WTC11 (cell line): ENCODE data around the gene CFAP74. TPM values are rescaled to one million over a fixed set of nuclear protein-coding genes. Genes with fewer than 3 reads are reported as not detected.

Source experiments
- ATAC-seq: fragments of 200-7000 bp; cut with Tn5 transposase; 2 replicates; pipeline ENCODE4 v1.10.0; 2021; ENCODE audit warnings: mild to moderate bottlenecking, moderate library complexity
- CTCF ChIA-PET: fragments of 300-600 bp; sonication (Branson Sonifier 250); formaldehyde crosslinking; loops from one replicate; lab custom pipeline; 2021; ENCODE audit warnings: antibody characterized with exemption; lab: Charles Lee
- POLR2A ChIA-PET: fragments of 350-600 bp; sonication (Branson Sonifier 250); formaldehyde crosslinking; loops from one replicate; lab custom pipeline; 2021; ENCODE audit warnings: antibody characterized with exemption; lab: Charles Lee
- DNase-seq: peaks from one replicate; pipeline ENCODE4 v3.0.0; 2021; ENCODE audit warnings: low spot score
- H3K27ac Mint-ChIP-seq: 2 replicates; pipeline ENCODE4 v1.8.0; 2021; ENCODE audit warnings: mixed read lengths
- H3K27me3 Mint-ChIP-seq: 2 replicates; pipeline ENCODE4 v1.8.0; 2021; ENCODE audit warnings: low read depth, mild to moderate bottlenecking, moderate library complexity, mixed read lengths
- H3K36me3 Mint-ChIP-seq: 2 replicates; pipeline ENCODE4 v1.8.0; 2021; ENCODE audit warnings: mixed read lengths
- H3K4me1 Mint-ChIP-seq: 2 replicates; pipeline ENCODE4 v1.8.0; 2022; ENCODE audit warnings: mixed read lengths
- H3K4me3 Mint-ChIP-seq: 2 replicates; pipeline ENCODE4 v1.8.0; 2021; ENCODE audit warnings: mild to moderate bottlenecking, moderate library complexity, mixed read lengths
- H3K9me3 Mint-ChIP-seq: 2 replicates; pipeline ENCODE4 v1.8.0; 2021; ENCODE audit warnings: mixed read lengths
- ETV6 ChIP-seq: sonication (generic); formaldehyde crosslinking; IDR thresholded peaks from 2 replicates; pipeline ENCODE4 v1.8.1; 2022; ENCODE audit warnings: mild to moderate bottlenecking, missing genetic modification reagents
- GABPB1 ChIP-seq: sonication (generic); formaldehyde crosslinking; IDR thresholded peaks from 2 replicates; pipeline ENCODE4 v1.8.1; 2023; ENCODE audit warnings: mild to moderate bottlenecking, missing genetic modification reagents
- GTF2I ChIP-seq: fragments of 250-450 bp; sonication (Bioruptor Pico); conservative IDR thresholded peaks from 2 replicates; pipeline ENCODE4 v1.4.0; 2021; ENCODE audit warnings: mild to moderate bottlenecking
- JUN ChIP-seq: sonication (generic); formaldehyde crosslinking; IDR thresholded peaks from 2 replicates; pipeline ENCODE4 v1.8.0; 2023; ENCODE audit warnings: mild to moderate bottlenecking, missing genetic modification reagents
- MXD4 ChIP-seq: fragments of 250-450 bp; sonication (Bioruptor Pico); IDR thresholded peaks from 2 replicates; pipeline ENCODE4 v1.8.0; 2021; ENCODE audit warnings: mild to moderate bottlenecking, moderate library complexity, borderline replicate concordance
- MYBL2 ChIP-seq: sonication (generic); formaldehyde crosslinking; IDR thresholded peaks from 2 replicates; pipeline ENCODE4 v1.8.1; 2023; ENCODE audit warnings: mild to moderate bottlenecking, moderate library complexity, missing genetic modification reagents
- NFE2L1 ChIP-seq: sonication (generic); formaldehyde crosslinking; IDR thresholded peaks from 2 replicates; pipeline ENCODE4 v1.8.1; 2023; ENCODE audit warnings: missing genetic modification reagents
- NR3C1 ChIP-seq: sonication (generic); formaldehyde crosslinking; conservative IDR thresholded peaks from 2 replicates; pipeline ENCODE4 v1.8.1; 2023; ENCODE audit warnings: low read depth, mild to moderate bottlenecking, missing genetic modification reagents
- OVOL2 ChIP-seq: fragments of 250-450 bp; sonication (Bioruptor Pico); IDR thresholded peaks from 2 replicates; pipeline ENCODE4 v1.9.0; 2021; ENCODE audit warnings: mild to moderate bottlenecking, borderline replicate concordance
- ZNF121 ChIP-seq: sonication (generic); formaldehyde crosslinking; IDR thresholded peaks from 2 replicates; pipeline ENCODE4 v1.8.0; 2023; ENCODE audit warnings: missing genetic modification reagents
- ZNF232 ChIP-seq: sonication (generic); formaldehyde crosslinking; IDR thresholded peaks from 2 replicates; pipeline ENCODE4 v1.8.0; 2022; ENCODE audit warnings: mild to moderate bottlenecking, missing genetic modification reagents
- ZNF416 ChIP-seq: fragments of 250-450 bp; sonication (Bioruptor Pico); IDR thresholded peaks from 2 replicates; pipeline ENCODE4 v1.9.0; 2021; ENCODE audit warnings: mild to moderate bottlenecking, inconsistent platforms
- total RNA-seq: library from RNA; stranded (reverse); gene quantifications from 3 replicates; pipeline ENCODE4 v1.2.3, GENCODE V29; 2021
- TF ChIP-seq, protein P1 (sequence below): sonication (generic); formaldehyde crosslinking; IDR thresholded peaks from 2 replicates; pipeline ENCODE4 v1.8.0; 2023; ENCODE audit warnings: mild to moderate bottlenecking, missing genetic modification reagents
- TF ChIP-seq, protein P2 (sequence below): sonication (generic); formaldehyde crosslinking; IDR thresholded peaks from 2 replicates; pipeline ENCODE4 v1.8.1; 2023; ENCODE audit warnings: mild to moderate bottlenecking, moderate library complexity, missing genetic modification reagents
- TF ChIP-seq, protein P3 (sequence below): sonication (generic); formaldehyde crosslinking; IDR thresholded peaks from 2 replicates; pipeline ENCODE4 v1.8.1; 2023; ENCODE audit warnings: mild to moderate bottlenecking, missing genetic modification reagents
- TF ChIP-seq, protein P4 (sequence below): sonication (generic); formaldehyde crosslinking; IDR thresholded peaks from 2 replicates; pipeline ENCODE4 v1.8.1; 2023; ENCODE audit warnings: mild to moderate bottlenecking, missing genetic modification reagents, borderline replicate concordance
- TF ChIP-seq, protein P5 (sequence below): sonication (generic); formaldehyde crosslinking; conservative IDR thresholded peaks from 2 replicates; pipeline ENCODE4 v1.8.1; 2022; ENCODE audit warnings: mild to moderate bottlenecking, missing genetic modification reagents

CFAP74 gene
- total RNA-seq, 1 experiment from 2014 or later: 0.35 TPM

DNA sequence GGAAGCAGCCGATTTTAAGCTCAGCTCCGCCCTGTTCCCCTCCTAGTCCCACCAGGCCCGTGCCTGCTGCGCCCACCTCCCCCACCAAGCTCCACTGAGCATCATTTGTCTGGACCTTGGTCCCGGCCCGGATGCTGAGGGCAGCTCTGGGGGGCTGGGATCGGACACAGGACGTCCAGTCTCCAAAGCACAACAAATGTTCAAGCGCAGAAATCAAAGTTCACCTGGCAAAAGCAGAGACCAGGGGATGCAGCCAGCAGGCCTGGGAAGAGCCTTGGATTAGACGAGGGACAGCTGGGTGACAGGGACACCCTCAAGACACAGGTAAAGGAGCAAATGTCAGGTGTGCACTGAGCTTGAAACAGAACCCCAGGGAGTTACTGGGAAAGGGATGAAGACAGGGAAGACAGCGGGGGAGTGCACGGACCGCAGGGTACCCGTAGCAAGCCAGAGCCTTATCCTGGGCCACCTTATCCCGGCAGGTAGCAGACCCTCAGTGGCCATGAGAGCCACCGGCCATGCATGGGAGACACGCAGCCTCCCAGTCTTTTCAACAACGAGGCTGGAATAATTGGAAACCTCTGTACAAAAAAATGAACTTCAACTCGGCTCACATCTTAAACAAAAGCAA, 62.3 kb downstream of the CFAP74 start:
- CTCF ChIA-PET: interaction anchor here (0.8 to 1.9 kb wide), 4 partner anchors 19 to 233 kb away, joined by 3 to 8 read pairs (median 4); no protein-coding TSS in a partner anchor
- ATAC-seq: no peak
- H3K4me1 Mint-ChIP-seq: peaks cover 4% of the 10 kb centered on the region; the same call in 1 of the 2 replicates
- no peak overlapping the region for H3K27ac Mint-ChIP-seq
- H3K4me3 Mint-ChIP-seq: no peak overlapping the region
- DNase-seq: no peak
- no peaks in the 10 kb centered on the region for H3K9me3 Mint-ChIP-seq
- POLR2A ChIA-PET: no interaction called here
- H3K27me3 Mint-ChIP-seq: no peaks in the 10 kb centered on the region
- TF ChIP-seq MYBL2 (CRISPR knock-in tag): no peak
- TF ChIP-seq, protein P1, sequence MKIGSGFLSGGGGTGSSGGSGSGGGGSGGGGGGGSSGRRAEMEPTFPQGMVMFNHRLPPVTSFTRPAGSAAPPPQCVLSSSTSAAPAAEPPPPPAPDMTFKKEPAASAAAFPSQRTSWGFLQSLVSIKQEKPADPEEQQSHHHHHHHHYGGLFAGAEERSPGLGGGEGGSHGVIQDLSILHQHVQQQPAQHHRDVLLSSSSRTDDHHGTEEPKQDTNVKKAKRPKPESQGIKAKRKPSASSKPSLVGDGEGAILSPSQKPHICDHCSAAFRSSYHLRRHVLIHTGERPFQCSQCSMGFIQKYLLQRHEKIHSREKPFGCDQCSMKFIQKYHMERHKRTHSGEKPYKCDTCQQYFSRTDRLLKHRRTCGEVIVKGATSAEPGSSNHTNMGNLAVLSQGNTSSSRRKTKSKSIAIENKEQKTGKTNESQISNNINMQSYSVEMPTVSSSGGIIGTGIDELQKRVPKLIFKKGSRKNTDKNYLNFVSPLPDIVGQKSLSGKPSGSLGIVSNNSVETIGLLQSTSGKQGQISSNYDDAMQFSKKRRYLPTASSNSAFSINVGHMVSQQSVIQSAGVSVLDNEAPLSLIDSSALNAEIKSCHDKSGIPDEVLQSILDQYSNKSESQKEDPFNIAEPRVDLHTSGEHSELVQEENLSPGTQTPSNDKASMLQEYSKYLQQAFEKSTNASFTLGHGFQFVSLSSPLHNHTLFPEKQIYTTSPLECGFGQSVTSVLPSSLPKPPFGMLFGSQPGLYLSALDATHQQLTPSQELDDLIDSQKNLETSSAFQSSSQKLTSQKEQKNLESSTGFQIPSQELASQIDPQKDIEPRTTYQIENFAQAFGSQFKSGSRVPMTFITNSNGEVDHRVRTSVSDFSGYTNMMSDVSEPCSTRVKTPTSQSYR: no peak
- no peak for TF ChIP-seq ZNF416
- H3K36me3 Mint-ChIP-seq: no peaks in the 10 kb centered on the region

DNA sequence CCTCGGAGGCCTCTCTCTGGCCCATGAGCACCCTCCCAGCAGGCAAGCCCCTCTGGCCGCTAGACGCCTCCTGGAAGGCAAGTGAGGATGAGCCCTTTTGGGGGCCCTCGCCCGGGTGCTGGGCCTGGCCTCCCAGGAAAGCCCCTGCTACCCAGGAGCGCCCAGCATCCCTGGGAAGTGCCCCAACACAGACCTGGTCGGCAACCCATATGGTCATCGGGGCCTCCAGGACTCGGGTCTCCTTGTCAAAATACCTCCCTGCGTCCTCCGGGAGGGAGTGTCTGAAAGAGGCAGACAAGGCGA, 63.5 kb downstream of the CFAP74 start:
- ChIA-PET CTCF (no interaction called here), POLR2A (no interaction called here)
- no peaks in the 10 kb centered on the region for H3K27me3 Mint-ChIP-seq
- no peak for ATAC-seq
- TF ChIP-seq, protein P2, sequence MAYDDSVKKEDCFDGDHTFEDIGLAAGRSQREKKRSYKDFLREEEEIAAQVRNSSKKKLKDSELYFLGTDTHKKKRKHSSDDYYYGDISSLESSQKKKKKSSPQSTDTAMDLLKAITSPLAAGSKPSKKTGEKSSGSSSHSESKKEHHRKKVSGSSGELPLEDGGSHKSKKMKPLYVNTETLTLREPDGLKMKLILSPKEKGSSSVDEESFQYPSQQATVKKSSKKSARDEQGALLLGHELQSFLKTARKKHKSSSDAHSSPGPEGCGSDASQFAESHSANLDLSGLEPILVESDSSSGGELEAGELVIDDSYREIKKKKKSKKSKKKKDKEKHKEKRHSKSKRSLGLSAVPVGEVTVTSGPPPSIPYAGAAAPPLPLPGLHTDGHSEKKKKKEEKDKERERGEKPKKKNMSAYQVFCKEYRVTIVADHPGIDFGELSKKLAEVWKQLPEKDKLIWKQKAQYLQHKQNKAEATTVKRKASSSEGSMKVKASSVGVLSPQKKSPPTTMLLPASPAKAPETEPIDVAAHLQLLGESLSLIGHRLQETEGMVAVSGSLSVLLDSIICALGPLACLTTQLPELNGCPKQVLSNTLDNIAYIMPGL (CRISPR knock-in tag): no peak
- TF ChIP-seq ZNF416 (no peak), ZNF121 (CRISPR knock-in tag) (no peak), OVOL2 (CRISPR knock-in tag) (no peak), MXD4 (no peak), ETV6 (CRISPR knock-in tag) (no peak), GABPB1 (CRISPR knock-in tag) (no peak), NR3C1 (CRISPR knock-in tag) (no peak), ZNF232 (CRISPR knock-in tag) (no peak), GTF2I (no peak), JUN (CRISPR knock-in tag) (no peak), NFE2L1 (no peak)
- TF ChIP-seq, protein P3, sequence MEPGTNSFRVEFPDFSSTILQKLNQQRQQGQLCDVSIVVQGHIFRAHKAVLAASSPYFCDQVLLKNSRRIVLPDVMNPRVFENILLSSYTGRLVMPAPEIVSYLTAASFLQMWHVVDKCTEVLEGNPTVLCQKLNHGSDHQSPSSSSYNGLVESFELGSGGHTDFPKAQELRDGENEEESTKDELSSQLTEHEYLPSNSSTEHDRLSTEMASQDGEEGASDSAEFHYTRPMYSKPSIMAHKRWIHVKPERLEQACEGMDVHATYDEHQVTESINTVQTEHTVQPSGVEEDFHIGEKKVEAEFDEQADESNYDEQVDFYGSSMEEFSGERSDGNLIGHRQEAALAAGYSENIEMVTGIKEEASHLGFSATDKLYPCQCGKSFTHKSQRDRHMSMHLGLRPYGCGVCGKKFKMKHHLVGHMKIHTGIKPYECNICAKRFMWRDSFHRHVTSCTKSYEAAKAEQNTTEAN (CRISPR knock-in tag): no peak
- TF ChIP-seq, protein P4, sequence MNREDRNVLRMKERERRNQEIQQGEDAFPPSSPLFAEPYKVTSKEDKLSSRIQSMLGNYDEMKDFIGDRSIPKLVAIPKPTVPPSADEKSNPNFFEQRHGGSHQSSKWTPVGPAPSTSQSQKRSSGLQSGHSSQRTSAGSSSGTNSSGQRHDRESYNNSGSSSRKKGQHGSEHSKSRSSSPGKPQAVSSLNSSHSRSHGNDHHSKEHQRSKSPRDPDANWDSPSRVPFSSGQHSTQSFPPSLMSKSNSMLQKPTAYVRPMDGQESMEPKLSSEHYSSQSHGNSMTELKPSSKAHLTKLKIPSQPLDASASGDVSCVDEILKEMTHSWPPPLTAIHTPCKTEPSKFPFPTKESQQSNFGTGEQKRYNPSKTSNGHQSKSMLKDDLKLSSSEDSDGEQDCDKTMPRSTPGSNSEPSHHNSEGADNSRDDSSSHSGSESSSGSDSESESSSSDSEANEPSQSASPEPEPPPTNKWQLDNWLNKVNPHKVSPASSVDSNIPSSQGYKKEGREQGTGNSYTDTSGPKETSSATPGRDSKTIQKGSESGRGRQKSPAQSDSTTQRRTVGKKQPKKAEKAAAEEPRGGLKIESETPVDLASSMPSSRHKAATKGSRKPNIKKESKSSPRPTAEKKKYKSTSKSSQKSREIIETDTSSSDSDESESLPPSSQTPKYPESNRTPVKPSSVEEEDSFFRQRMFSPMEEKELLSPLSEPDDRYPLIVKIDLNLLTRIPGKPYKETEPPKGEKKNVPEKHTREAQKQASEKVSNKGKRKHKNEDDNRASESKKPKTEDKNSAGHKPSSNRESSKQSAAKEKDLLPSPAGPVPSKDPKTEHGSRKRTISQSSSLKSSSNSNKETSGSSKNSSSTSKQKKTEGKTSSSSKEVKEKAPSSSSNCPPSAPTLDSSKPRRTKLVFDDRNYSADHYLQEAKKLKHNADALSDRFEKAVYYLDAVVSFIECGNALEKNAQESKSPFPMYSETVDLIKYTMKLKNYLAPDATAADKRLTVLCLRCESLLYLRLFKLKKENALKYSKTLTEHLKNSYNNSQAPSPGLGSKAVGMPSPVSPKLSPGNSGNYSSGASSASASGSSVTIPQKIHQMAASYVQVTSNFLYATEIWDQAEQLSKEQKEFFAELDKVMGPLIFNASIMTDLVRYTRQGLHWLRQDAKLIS (CRISPR knock-in tag): no peak
- TF ChIP-seq, protein P5, sequence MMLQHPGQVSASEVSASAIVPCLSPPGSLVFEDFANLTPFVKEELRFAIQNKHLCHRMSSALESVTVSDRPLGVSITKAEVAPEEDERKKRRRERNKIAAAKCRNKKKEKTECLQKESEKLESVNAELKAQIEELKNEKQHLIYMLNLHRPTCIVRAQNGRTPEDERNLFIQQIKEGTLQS (CRISPR knock-in tag): no peak
- H3K4me3 Mint-ChIP-seq: no peak overlapping the region
- no peak for DNase-seq
- no peaks in the 10 kb centered on the region for H3K36me3 Mint-ChIP-seq
- peaks cover 5% of the 10 kb centered on the region for H3K9me3 Mint-ChIP-seq
- peaks cover 4% of the 10 kb centered on the region; the same call in 1 of the 2 replicates for H3K4me1 Mint-ChIP-seq
- no peak overlapping the region for H3K27ac Mint-ChIP-seq
